GM23248 (cell line): Measurements from ENCODE around the gene TBX5.
A peak's percentile ranks its signal among the peaks of the same experiment; 100 is the strongest.

Source experiments
- EZH2 ChIP-seq: fragments of 200-600 bp; sonication (generic); IDR thresholded peaks from 2 replicates; pipeline ENCODE4 v1.6.1; 2018; ENCODE audit warnings: antibody characterized with exemption, mild to moderate bottlenecking; ENCODE audit not compliant: insufficient read depth, poor library complexity, severe bottlenecking
- EZH2phosphoT487 ChIP-seq: fragments of 200-600 bp; sonication (generic); IDR thresholded peaks from 2 replicates; pipeline ENCODE4 v1.6.1; 2018; ENCODE audit warnings: antibody characterized with exemption, moderate library complexity, mild to moderate bottlenecking, low read depth; ENCODE audit not compliant: insufficient read depth

DNA sequence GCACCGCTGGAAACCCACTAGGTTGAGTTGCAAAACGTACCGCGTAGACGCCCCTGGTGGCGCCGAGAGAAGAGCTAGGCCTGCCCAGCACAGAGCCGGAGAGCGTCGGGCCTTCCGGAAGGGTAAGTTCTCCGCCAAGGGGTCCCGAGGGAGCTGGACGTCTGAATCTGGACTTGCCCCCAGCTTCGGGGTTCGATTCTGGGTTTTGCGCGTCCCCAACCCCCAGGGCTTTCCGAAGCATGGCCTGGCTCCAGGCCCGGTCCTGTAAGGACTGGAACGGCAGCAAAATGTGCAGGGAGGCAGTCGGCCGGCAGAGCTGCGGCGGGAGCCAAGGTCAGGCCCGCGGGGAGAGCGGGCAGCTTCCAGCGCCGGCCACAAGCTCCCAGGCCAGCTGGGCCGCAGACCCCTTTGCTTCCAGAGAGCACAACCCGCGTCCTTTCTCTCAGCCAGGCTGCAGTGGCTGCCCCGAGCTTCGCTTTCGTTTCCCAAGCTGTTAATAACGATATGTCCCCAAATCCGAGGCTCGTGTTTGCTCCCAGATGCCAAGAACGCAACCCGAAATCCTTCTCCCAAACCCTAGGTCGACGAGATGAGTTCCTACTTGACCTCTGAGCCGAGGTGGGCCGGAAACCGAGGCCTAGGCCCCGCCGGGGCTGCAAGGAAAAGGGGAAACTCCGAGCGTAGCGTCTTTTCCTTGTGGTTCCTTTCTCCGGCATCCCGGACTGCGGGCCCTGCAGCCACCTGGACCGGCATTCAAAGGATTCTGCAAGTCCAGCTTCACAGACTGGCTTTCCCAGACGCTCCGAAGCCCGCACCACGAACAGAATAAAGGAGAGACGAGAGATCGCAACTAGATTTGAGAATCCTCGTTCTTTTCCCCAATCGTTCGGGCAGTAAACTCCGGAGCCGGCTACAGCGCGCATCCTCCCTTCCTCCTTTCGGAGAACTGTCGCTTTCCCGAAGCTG, 3.2 kb upstream of the TBX5 start:
- TF ChIP-seq EZH2, result no peak
- 0 out of 2 replicates have a peak, but pooled peaks have one; percentile 11 for TF ChIP-seq EZH2phosphoT487
